Chondrocyte (in vitro differentiated cells): ENCODE data around the gene CYBC1. TPM values are rescaled to one million over a fixed set of nuclear protein-coding genes. Genes with fewer than 3 reads are reported as not detected.

ENCODE experiments used
- DNase-seq: peaks from one replicate; pipeline ENCODE4 v3.0.0; 2021; ENCODE audit warnings: mixed read lengths, low spot score
- H3K27ac Mint-ChIP-seq: one replicate; pipeline ENCODE4 v1.8.0; 2021; ENCODE audit warnings: mild to moderate bottlenecking, moderate library complexity, mixed read lengths; ENCODE audit not compliant: unreplicated experiment
- H3K27me3 Mint-ChIP-seq: 2 replicates; pipeline ENCODE4 v1.8.0; 2021; ENCODE audit warnings: low read depth, mixed read lengths
- H3K36me3 Mint-ChIP-seq: 2 replicates; pipeline ENCODE4 v1.8.0; 2021; ENCODE audit warnings: low read depth, mixed read lengths
- H3K4me1 Mint-ChIP-seq: 2 replicates; pipeline ENCODE4 v1.8.0; 2021; ENCODE audit warnings: low read depth, mild to moderate bottlenecking, mixed read lengths
- H3K4me3 Mint-ChIP-seq: one replicate; pipeline ENCODE4 v1.8.0; 2021; ENCODE audit warnings: mild to moderate bottlenecking, moderate library complexity, mixed read lengths; ENCODE audit not compliant: unreplicated experiment
- H3K9me3 Mint-ChIP-seq: 2 replicates; pipeline ENCODE4 v1.8.0; 2021; ENCODE audit warnings: low read depth, mixed read lengths
- CTCF ChIP-seq: fragments of 200-600 bp; sonication (generic); IDR thresholded peaks from 2 replicates; pipeline ENCODE4 v1.5.0; 2021; ENCODE audit warnings: antibody characterized with exemption, mild to moderate bottlenecking, moderate library complexity
- total RNA-seq: library from RNA; stranded (reverse); gene quantifications from 3 replicates; pipeline ENCODE4 v1.2.1, GENCODE V29; 2021

Gene CYBC1
- total RNA-seq, 1 donor from 2014 or later, result 53.0 TPM

GRCh38 chr17:82446124-82446523 is 4.4 kb downstream of the CYBC1 start:
- no peak overlapping the region for H3K27ac Mint-ChIP-seq
- H3K4me3 Mint-ChIP-seq, result no peak overlapping the region
- no peak for TF ChIP-seq CTCF
- no peak for DNase-seq
- H3K36me3 Mint-ChIP-seq, result no peaks in the 10 kb centered on the region
- peaks cover 16% of the 10 kb centered on the region for H3K4me1 Mint-ChIP-seq
- H3K9me3 Mint-ChIP-seq, result no peaks in the 10 kb centered on the region
- no peaks in the 10 kb centered on the region for H3K27me3 Mint-ChIP-seq

GRCh38 chr17:82445542-82445941 is 5.0 kb downstream of the CYBC1 start:
- H3K4me1 Mint-ChIP-seq, result peaks cover 12% of the 10 kb centered on the region
- H3K9me3 Mint-ChIP-seq, result no peaks in the 10 kb centered on the region
- TF ChIP-seq CTCF, result no peak
- H3K27me3 Mint-ChIP-seq, result no peaks in the 10 kb centered on the region
- no peak overlapping the region for H3K4me3 Mint-ChIP-seq
- H3K36me3 Mint-ChIP-seq, result no peaks in the 10 kb centered on the region
- H3K27ac Mint-ChIP-seq, result no peak overlapping the region
- no peak for DNase-seq

- peaks cover 10% of the 10 kb centered on the region for H3K4me1 Mint-ChIP-seq
- DNase-seq, result no peak
- H3K9me3 Mint-ChIP-seq, result no peaks in the 10 kb centered on the region
- no peak for TF ChIP-seq CTCF
- no peaks in the 10 kb centered on the region for H3K36me3 Mint-ChIP-seq
- H3K27me3 Mint-ChIP-seq, result no peaks in the 10 kb centered on the region
- H3K27ac Mint-ChIP-seq, result no peak overlapping the region
- no peak overlapping the region for H3K4me3 Mint-ChIP-seq
Observed at GRCh38 chr17:82444941-82445521, 5.5 kb downstream of the CYBC1 start.

- DNase-seq, result no peak
- H3K4me3 Mint-ChIP-seq, result no peak overlapping the region
- H3K9me3 Mint-ChIP-seq, result no peaks in the 10 kb centered on the region
- H3K27me3 Mint-ChIP-seq, result no peaks in the 10 kb centered on the region
- no peak for TF ChIP-seq CTCF
- H3K27ac Mint-ChIP-seq, result no peak overlapping the region
- no peaks in the 10 kb centered on the region for H3K36me3 Mint-ChIP-seq
- peaks cover 3% of the 10 kb centered on the region for H3K4me1 Mint-ChIP-seq
Observed at GRCh38 chr17:82444284-82444893, 6.2 kb downstream of the CYBC1 start.

- Mint-ChIP-seq H3K27ac (no peak overlapping the region), H3K4me1 (peaks cover 3% of the 10 kb centered on the region), H3K4me3 (no peak overlapping the region), H3K9me3 (no peaks in the 10 kb centered on the region), H3K27me3 (no peaks in the 10 kb centered on the region), H3K36me3 (no peaks in the 10 kb centered on the region)
- TF ChIP-seq CTCF, result no peak
- DNase-seq, result no peak
Observed at GRCh38 chr17:82443465-82444283, 6.9 kb downstream of the CYBC1 start.
